B cell (primary cell): ENCODE results near the gene HHLA2. TPM values are rescaled to one million over a fixed set of nuclear protein-coding genes. Genes with fewer than 3 reads are reported as not detected.

ENCODE experiments used
- ATAC-seq: fragments of 200-7000 bp; cut with Tn5 transposase; one replicate; pipeline ENCODE4 v1.10.0; 2021; ENCODE audit warnings: low read depth, mild to moderate bottlenecking, moderate number of reproducible peaks, moderate library complexity
- CTCF ChIA-PET: fragments of 350-600 bp; sonication (Branson Sonifier 250); formaldehyde crosslinking; loops from one replicate; lab custom pipeline; 2021; ENCODE audit warnings: antibody characterized with exemption, inconsistent platforms; lab: Charles Lee
- POLR2A ChIA-PET: fragments of 350-600 bp; sonication (Branson Sonifier 250); formaldehyde crosslinking; loops from one replicate; lab custom pipeline; 2021; ENCODE audit warnings: antibody characterized with exemption; lab: Charles Lee
- DNase-seq: peaks from one replicate; pipeline ENCODE4 v3.0.0; 2013
- H2AFZ ChIP-seq: 2 replicates; pipeline ENCODE4 v1.6.1; 2012; ENCODE audit warnings: mild to moderate bottlenecking, low read depth, low read length; ENCODE audit not compliant: insufficient read depth, poor library complexity, severe bottlenecking
- H3K27ac ChIP-seq, 2 donors: 1 replicate in 1 of 2; 2 replicates in 1 of 2; pipeline ENCODE4 v1.5.1; 2012 to 2013; ENCODE audit warnings: low read length in 2 of 2, mild to moderate bottlenecking in 2 of 2, moderate library complexity in 1 of 2
- H3K27me3 ChIP-seq, 4 experiments: fragments of 200-600 bp in 1 of 4; sonication (generic) in 1 of 4; replicated peaks in 1 of 4; 1 replicate in 2 of 4; 2 replicates in 2 of 4; pipeline versions ENCODE4 v1.6.1 to v1.7.0; 2013 to 2016; ENCODE audit warnings: low read length in 3 of 4, mild to moderate bottlenecking in 2 of 4, mixed read lengths in 1 of 4, moderate library complexity in 1 of 4; ENCODE audit not compliant: insufficient read depth in 4 of 4, control insufficient read depth in 3 of 4; ENCODE audit errors: control extremely low read depth in 1 of 4
- H3K36me3 ChIP-seq, 2 experiments: replicated peaks in 1 of 2; 1 replicate in 1 of 2; 2 replicates in 1 of 2; pipeline versions ENCODE4 v1.6.1 to v1.7.1; 2013; ENCODE audit warnings: low read length in 1 of 2; ENCODE audit not compliant: insufficient read depth in 2 of 2, control insufficient read depth in 1 of 2; ENCODE audit errors: control extremely low read depth in 1 of 2, extremely low read depth in 1 of 2
- H3K4me1 ChIP-seq, 2 donors: fragments of 200-600 bp in 1 of 2; sonication (generic) in 1 of 2; 1 replicate in 1 of 2; 2 replicates in 1 of 2; pipeline versions ENCODE4 v1.5.1 to v1.6.1; 2013 to 2017; ENCODE audit warnings: low read length in 2 of 2; ENCODE audit not compliant: control insufficient read depth in 2 of 2, insufficient read depth in 2 of 2
- H3K4me2 ChIP-seq: replicated peaks from 2 replicates; pipeline ENCODE3; 2012; ENCODE audit warnings: mild to moderate bottlenecking, low read depth, low read length; ENCODE audit not compliant: poor library complexity, severe bottlenecking
- H3K4me3 ChIP-seq, 5 experiments: fragments of 200-600 bp in 1 of 5; sonication (generic) in 1 of 5; 1 replicate in 3 of 5; 2 replicates in 2 of 5; pipeline versions ENCODE4 v1.5.1 to v1.7.0; 2011 to 2016; ENCODE audit warnings: low read length in 4 of 5, mild to moderate bottlenecking in 4 of 5, low read depth in 2 of 5, control low read depth in 1 of 5, moderate library complexity in 1 of 5; ENCODE audit not compliant: insufficient read depth in 1 of 5; ENCODE audit errors: control extremely low read depth in 1 of 5, extremely low read depth in 1 of 5
- H3K79me2 ChIP-seq: fragments of 200-600 bp; sonication (generic); one replicate; pipeline ENCODE4 v1.6.0; 2016; ENCODE audit warnings: low read length; ENCODE audit not compliant: control insufficient read depth, insufficient read depth
- H3K9ac ChIP-seq: fragments of 200-600 bp; sonication (generic); 2 replicates; pipeline ENCODE4 v1.6.1; 2017; ENCODE audit warnings: mild to moderate bottlenecking, low read length, moderate library complexity
- H3K9me3 ChIP-seq, 3 donors: one replicate each; pipeline versions ENCODE4 v1.6.1 to v1.7.1; 2013; ENCODE audit warnings: low read length in 2 of 3; ENCODE audit not compliant: control insufficient read depth in 2 of 3, insufficient read depth in 1 of 3; ENCODE audit errors: control extremely low read depth in 1 of 3
- H4K20me1 ChIP-seq: 2 replicates; pipeline ENCODE4 v1.6.0; 2012; ENCODE audit warnings: mild to moderate bottlenecking, low read length; ENCODE audit not compliant: insufficient read depth, control insufficient read depth, poor library complexity, severe bottlenecking
- H3K27ac Mint-ChIP-seq: one replicate; pipeline ENCODE4 v1.8.0; 2021; ENCODE audit warnings: mixed read lengths
- H3K27me3 Mint-ChIP-seq: one replicate; pipeline ENCODE4 v1.8.0; 2021; ENCODE audit warnings: mixed read lengths
- H3K4me1 Mint-ChIP-seq: one replicate; pipeline ENCODE4 v1.8.0; 2021; ENCODE audit warnings: mixed read lengths
- H3K4me3 Mint-ChIP-seq: one replicate; pipeline ENCODE4 v1.8.0; 2021; ENCODE audit warnings: mixed read lengths
- H3K9me3 Mint-ChIP-seq: one replicate; pipeline ENCODE4 v1.8.0; 2022; ENCODE audit warnings: mixed read lengths; ENCODE audit not compliant: insufficient read depth
- CTCF ChIP-seq: fragments of 200-600 bp; IDR thresholded peaks from one replicate; pipeline ENCODE4 v1.8.0; 2022; ENCODE audit warnings: antibody characterized with exemption, mild to moderate bottlenecking
- EZH2 ChIP-seq: IDR thresholded peaks from 2 replicates; pipeline ENCODE4 v1.6.1; 2012; ENCODE audit warnings: borderline replicate concordance, low read depth, mild to moderate bottlenecking, moderate library complexity, low read length; ENCODE audit not compliant: insufficient read depth, poor library complexity, severe bottlenecking
- WGBS: methylation state at CpG from one replicate; pipeline ENCODE4 v1.1.5; 2013; ENCODE audit warnings: missing lambda C conversion rate; ENCODE audit not compliant: insufficient coverage; 5-methylcytosine and 5-hydroxymethylcytosine counted together
- intact Hi-C: fragments of 100-400 bp; cut with micrococcal nuclease; formaldehyde crosslinking; loops from one replicate; pipeline ENCODE4 v1.10.0; 2022
- polyA plus RNA-seq: library from polyadenylated mRNA; depleted of rRNA; stranded (reverse); fragments of >200 nt; gene quantifications from 2 replicates; pipeline ENCODE4 v1.2.3, GENCODE V29; 2012
- total RNA-seq, 2 donors: library from RNA; stranded (reverse); fragments of 120-200 nt in 1 of 2; gene quantifications; 1 replicate in 1 of 2; 2 replicates in 1 of 2; pipeline versions ENCODE4 v1.2.3 to v1.2.4, GENCODE V29; 2013 to 2022

The HHLA2 gene
- total and polyA plus RNA-seq, 2 donors (not counting 1 experiment from before 2014, with no cell fraction given), result 0.84 TPM

DNA sequence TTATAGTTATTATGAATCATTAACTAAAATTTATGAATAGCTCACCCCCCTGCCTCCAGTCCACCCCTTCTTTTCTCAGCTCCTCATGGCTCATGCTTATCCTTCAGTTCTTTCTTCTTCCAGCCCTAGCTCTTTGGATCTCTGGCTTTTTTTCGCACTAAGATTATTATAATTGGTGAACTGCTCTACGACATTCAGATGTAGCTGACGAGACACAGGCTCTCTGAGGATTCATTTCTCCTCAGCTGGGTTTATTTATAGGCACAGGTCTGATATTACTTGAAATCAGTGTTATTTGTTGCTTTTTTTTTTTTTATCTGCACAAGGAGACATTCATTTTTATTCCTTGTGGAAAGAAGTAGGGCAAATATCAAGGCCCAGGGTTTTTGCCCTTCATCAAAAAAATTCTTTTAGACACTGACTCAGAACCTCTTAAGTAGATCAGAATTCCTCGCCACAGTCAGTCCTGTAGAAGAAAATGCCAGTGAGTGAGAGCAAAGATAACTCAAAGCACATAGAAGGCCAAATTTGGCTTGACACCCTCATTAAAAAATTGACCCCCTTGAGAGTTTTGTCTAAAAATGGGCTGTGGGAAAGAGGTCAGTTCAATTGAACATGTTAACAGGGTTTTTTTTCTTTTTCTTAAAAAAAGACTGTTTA lies 107.5 kb downstream of the HHLA2 start:
- CTCF ChIA-PET, result interaction anchor here (0.7 to 3.0 kb wide), 6 partner anchors 19 to 1263 kb away, joined by 3 to 12 read pairs (median 4); partner anchors contain the start of gene IFT57
- no peak overlapping the region for H3K4me3 Mint-ChIP-seq
- H3K9ac ChIP-seq, result no peak overlapping the region

More for the DNA sequence above, 107.5 kb downstream of the HHLA2 start:
- Histone ChIP-seq H3K27ac (no peak overlapping the region), H3K4me1 (peaks cover 23 to 25% of the 10 kb centered on the region in 2 donors), H3K27me3 (no peaks in the 10 kb centered on the region), H2AFZ (no peak overlapping the region), H3K36me3 (no peaks in the 10 kb centered on the region), H3K4me3 (no peak overlapping the region), H4K20me1 (no peaks in the 10 kb centered on the region), H3K4me2 (no peak overlapping the region), H3K9me3 (peaks cover 0 to 4% (median 4%) of the 10 kb centered on the region in 3 donors), H3K79me2 (no peaks in the 10 kb centered on the region)
- Mint-ChIP-seq H3K27me3 (no peaks in the 10 kb centered on the region), H3K4me1 (peaks cover 26% of the 10 kb centered on the region), H3K27ac (no peak overlapping the region), H3K9me3 (no peaks in the 10 kb centered on the region)
- no peak for DNase-seq
- 80% methylated on average over 2 of the region's 4 CpGs for WGBS
- TF ChIP-seq EZH2, result no peak
- no peak for TF ChIP-seq CTCF
- intact Hi-C loops, result loop anchor here (10.0 kb wide), 2 partner anchors 649 to 729 kb away; no protein-coding TSS in a partner anchor
- ATAC-seq, result no peak
- POLR2A ChIA-PET, result no interaction called here
